Activated B cell treated with CpG ODN at 0.5 μM for 24 hours (primary cell): ENCODE measurements around the gene DNAJC15. TPM values are rescaled to one million over a fixed set of nuclear protein-coding genes. Genes with fewer than 3 reads are reported as not detected.

ENCODE experiments used
- ATAC-seq: fragments of 200-7000 bp; cut with Tn5 transposase; one replicate; pipeline ENCODE4 v1.10.0; 2021; ENCODE audit warnings: low read depth, mild to moderate bottlenecking, moderate library complexity
- CTCF ChIA-PET: fragments of 350-600 bp; sonication (Branson Sonifier 250); formaldehyde crosslinking; loops from one replicate; lab custom pipeline; 2021; ENCODE audit warnings: antibody characterized with exemption; lab: Charles Lee
- POLR2A ChIA-PET: fragments of 350-600 bp; sonication (Branson Sonifier 250); formaldehyde crosslinking; loops from one replicate; lab custom pipeline; 2021; ENCODE audit warnings: antibody characterized with exemption; lab: Charles Lee
- DNase-seq: peaks from one replicate; pipeline ENCODE4 v3.0.0; 2022
- H3K27ac Mint-ChIP-seq: one replicate; pipeline ENCODE4 v1.8.0; 2020; ENCODE audit warnings: mixed read lengths
- H3K27me3 Mint-ChIP-seq: one replicate; pipeline ENCODE4 v1.8.0; 2021; ENCODE audit warnings: mixed read lengths
- H3K36me3 Mint-ChIP-seq: one replicate; pipeline ENCODE4 v1.8.0; 2021; ENCODE audit warnings: low read depth, mixed read lengths
- H3K4me1 Mint-ChIP-seq: one replicate; pipeline ENCODE4 v1.8.0; 2021; ENCODE audit warnings: mixed read lengths
- H3K4me3 Mint-ChIP-seq: one replicate; pipeline ENCODE4 v1.8.0; 2020; ENCODE audit warnings: mild to moderate bottlenecking, mixed read lengths
- H3K9me3 Mint-ChIP-seq: one replicate; pipeline ENCODE4 v1.8.0; 2020; ENCODE audit warnings: mixed read lengths
- intact Hi-C: fragments of 100-400 bp; cut with micrococcal nuclease; formaldehyde crosslinking; loops from one replicate; pipeline ENCODE4 v1.15.1; 2024
- total RNA-seq: library from RNA; stranded (reverse); gene quantifications from 2 replicates; pipeline ENCODE4 v1.2.3, GENCODE V29; 2022
- TF ChIP-seq, protein P1 (sequence below): fragments of 200-600 bp; IDR thresholded peaks from one replicate; pipeline ENCODE4 v1.8.0; 2022; ENCODE audit warnings: antibody characterized with exemption, mild to moderate bottlenecking

DNAJC15 gene
- total RNA-seq, 1 donor from 2014 or later: 19.1 TPM

DNA sequence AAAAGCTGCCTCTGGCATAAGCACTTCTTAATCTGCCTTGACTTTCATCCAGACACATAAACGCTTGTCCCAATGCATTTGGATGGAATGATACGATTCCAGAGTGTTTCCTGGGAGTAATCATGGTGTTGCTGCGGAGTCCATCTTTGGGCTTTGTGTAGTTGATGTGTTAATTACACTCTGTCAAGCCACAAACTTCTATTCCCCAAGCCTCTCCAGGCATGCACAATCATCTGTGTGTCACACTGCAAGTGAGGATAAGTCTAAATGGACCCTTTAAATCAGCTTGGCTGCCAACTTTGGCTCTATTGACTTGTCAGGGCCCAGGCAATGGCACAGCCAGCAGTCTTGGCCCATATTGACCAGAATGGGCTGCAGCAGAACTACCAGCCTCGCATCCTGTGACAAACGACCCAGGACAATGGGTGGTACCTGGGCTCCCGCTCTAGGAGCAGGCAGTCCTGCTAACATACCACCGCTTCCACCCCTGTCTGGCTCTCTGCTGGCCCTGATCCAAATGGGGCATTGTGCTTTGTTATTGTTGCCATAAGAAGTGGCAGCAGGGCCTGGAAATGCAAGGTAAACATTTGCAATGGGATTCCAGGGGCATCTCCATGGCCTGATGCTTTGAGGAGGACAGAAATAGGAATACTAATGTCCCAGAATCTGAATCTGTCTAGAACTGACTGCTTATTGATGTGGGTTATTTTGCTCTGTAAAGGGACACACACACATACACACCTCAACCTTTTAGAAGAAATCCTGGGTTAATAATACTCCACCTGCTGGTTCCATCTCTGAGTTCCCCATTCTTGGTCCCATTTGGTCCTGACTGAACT is 127.2 kb downstream of the DNAJC15 start:
- DNase-seq (no peak), ATAC-seq (no peak)
- Mint-ChIP-seq H3K27me3 (peaks cover 5% of the 10 kb centered on the region), H3K36me3 (no peaks in the 10 kb centered on the region), H3K4me1 (no peaks in the 10 kb centered on the region), H3K27ac (no peak overlapping the region), H3K9me3 (no peaks in the 10 kb centered on the region), H3K4me3 (no peak overlapping the region)
- TF ChIP-seq, protein P1, sequence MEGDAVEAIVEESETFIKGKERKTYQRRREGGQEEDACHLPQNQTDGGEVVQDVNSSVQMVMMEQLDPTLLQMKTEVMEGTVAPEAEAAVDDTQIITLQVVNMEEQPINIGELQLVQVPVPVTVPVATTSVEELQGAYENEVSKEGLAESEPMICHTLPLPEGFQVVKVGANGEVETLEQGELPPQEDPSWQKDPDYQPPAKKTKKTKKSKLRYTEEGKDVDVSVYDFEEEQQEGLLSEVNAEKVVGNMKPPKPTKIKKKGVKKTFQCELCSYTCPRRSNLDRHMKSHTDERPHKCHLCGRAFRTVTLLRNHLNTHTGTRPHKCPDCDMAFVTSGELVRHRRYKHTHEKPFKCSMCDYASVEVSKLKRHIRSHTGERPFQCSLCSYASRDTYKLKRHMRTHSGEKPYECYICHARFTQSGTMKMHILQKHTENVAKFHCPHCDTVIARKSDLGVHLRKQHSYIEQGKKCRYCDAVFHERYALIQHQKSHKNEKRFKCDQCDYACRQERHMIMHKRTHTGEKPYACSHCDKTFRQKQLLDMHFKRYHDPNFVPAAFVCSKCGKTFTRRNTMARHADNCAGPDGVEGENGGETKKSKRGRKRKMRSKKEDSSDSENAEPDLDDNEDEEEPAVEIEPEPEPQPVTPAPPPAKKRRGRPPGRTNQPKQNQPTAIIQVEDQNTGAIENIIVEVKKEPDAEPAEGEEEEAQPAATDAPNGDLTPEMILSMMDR: no peak
- POLR2A ChIA-PET: no interaction called here
- CTCF ChIA-PET: no interaction called here
- intact Hi-C loops: no loop called here

DNA sequence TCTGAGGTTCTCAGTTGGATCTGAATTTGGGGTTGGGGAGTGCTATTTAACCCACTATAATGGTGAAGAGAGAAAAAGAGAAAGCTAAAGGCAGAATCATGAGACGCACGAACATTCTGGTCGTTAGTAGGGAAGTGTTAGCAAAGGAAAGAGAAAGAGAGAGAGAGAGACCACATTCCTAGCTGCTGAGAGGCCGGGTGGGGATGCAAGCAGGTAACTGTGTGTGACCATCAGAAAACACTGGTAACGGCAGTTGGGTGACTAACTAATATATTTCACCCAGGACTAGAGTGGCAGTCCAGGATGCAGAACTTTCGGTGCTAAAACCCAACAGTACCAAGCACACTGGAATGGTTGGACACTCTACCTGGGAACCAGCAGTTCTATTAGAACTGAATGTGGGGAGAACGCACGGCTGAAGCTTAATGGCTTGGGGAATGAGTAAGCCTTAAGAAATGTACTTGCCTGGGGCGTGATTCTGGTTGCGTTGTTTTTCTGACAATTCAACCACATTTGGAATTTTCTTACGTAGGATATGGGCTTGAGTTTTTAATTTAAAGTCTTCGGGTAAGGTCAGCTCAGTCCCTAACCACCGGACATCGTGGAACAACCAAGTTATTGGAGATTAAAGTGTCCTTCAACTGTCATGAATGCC is 130.2 kb downstream of the DNAJC15 start:
- ATAC-seq: no peak

DNA sequence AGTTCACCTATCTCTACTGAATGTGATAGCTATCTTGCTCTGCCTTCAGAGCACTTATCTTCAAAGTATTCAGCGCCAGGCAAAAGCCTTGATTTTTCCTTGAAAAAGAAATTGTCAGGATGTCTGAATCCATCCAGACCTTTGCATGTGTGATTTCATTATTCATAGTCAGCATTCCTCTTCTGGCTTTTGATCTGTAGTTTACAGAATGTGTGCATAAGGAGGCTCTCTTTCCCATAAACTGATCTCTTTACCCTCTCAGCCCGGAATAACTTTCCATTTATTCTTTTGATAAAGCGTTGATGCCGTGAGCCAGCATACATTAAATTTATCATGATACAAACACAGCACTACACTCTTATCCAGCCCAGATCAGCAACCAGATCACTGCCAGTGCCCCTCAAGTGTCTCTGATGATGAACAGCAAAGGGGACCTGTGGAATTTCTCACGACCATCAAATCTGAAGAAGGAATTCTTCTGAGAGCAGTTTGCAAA is 130.8 kb downstream of the DNAJC15 start:
- ChIA-PET CTCF (no interaction called here), POLR2A (no interaction called here)
- Mint-ChIP-seq H3K27ac (no peak overlapping the region), H3K9me3 (no peaks in the 10 kb centered on the region), H3K36me3 (no peaks in the 10 kb centered on the region), H3K4me1 (no peaks in the 10 kb centered on the region), H3K4me3 (no peak overlapping the region), H3K27me3 (no peaks in the 10 kb centered on the region)
- TF ChIP-seq, protein P1: no peak
- DNase-seq: no peak
- no peak for ATAC-seq
- intact Hi-C loops: no loop called here

More for the DNA sequence above, 130.2 kb downstream of the DNAJC15 start:
- H3K4me3 Mint-ChIP-seq: no peak overlapping the region
- no peak for DNase-seq
- intact Hi-C loops: no loop called here
- H3K4me1 Mint-ChIP-seq: no peaks in the 10 kb centered on the region
- TF ChIP-seq, protein P1: no peak
- H3K27me3 Mint-ChIP-seq: peaks cover 1% of the 10 kb centered on the region
- no peaks in the 10 kb centered on the region for H3K36me3 Mint-ChIP-seq
- no peak overlapping the region for H3K27ac Mint-ChIP-seq
- CTCF ChIA-PET: no interaction called here
- H3K9me3 Mint-ChIP-seq: no peaks in the 10 kb centered on the region
- POLR2A ChIA-PET: no interaction called here

DNA sequence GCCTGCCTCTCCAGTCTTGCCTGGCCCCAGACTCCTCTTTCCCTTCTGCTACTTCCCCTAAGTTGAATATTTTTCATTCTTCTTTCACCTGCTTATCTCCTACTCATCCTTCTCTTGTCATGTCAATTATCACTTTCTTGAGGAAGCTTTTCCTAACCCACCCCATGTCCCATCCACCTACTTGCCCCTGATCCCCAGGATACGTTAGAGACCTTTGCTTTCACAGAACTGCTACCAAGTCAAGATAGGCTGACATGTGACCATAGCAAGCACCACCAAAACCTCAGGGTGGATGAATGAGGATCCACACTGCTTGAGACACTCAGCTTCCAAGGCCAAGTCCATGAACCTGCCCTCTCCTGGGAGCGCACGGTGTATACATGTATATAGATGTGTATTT is 131.5 kb downstream of the DNAJC15 start:
- Mint-ChIP-seq H3K27ac (no peak overlapping the region), H3K4me1 (no peaks in the 10 kb centered on the region), H3K9me3 (no peaks in the 10 kb centered on the region), H3K36me3 (no peaks in the 10 kb centered on the region), H3K4me3 (no peak overlapping the region), H3K27me3 (no peaks in the 10 kb centered on the region)
- ChIA-PET CTCF (no interaction called here), POLR2A (no interaction called here)
- intact Hi-C loops: no loop called here
- ATAC-seq (no peak), DNase-seq (no peak)
- TF ChIP-seq, protein P1: no peak

DNA sequence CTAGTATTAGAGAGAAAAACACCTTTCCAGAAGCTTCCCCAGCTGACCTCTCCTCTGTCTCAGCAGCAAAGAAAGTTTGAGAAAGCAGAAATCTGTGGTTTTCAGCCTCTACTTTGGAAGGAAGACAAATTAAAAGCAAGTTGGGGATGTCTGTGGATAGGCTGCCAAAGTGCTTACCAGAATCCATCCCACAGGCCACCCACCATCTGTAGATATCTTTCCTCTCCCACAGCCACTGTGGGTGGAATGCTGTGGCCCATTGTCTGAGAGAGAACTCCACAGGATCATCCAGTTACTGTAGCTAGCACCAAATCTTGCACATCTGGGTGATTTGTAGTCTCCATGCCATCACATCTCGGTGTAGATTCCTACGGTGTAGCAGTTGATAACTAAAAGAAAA is 133.5 kb downstream of the DNAJC15 start:
- no peaks in the 10 kb centered on the region for H3K36me3 Mint-ChIP-seq
- TF ChIP-seq, protein P1: no peak
- ATAC-seq (no peak), DNase-seq (no peak)
- ChIA-PET POLR2A (interaction anchor here (0.6 kb wide), 1 partner anchor 260 kb away, joined by 3 read pairs; no protein-coding TSS in a partner anchor), CTCF (no interaction called here)
- intact Hi-C loops: no loop called here
- H3K27ac Mint-ChIP-seq: no peak overlapping the region
- no peaks in the 10 kb centered on the region for H3K4me1 Mint-ChIP-seq
- H3K4me3 Mint-ChIP-seq: no peak overlapping the region
- H3K27me3 Mint-ChIP-seq: no peaks in the 10 kb centered on the region
- no peaks in the 10 kb centered on the region for H3K9me3 Mint-ChIP-seq
